ENCODE results near the gene TTLL1.
A peak's percentile ranks its signal among the peaks of the same experiment; 100 is the strongest.
"Not testable (repeated sequence)": the region's sequence is repeated elsewhere in the genome, so short reads cannot be mapped to it uniquely, and the experiment has no call there.

Gene TTLL1

GRCh38 chr22:43104950-43105349 is 15.8 kb upstream of the TTLL1 start:
- H3K4me1 ChIP-seq (ENCODE audit: control insufficient read depth, insufficient read depth, low read length), result not testable (repeated sequence)

GRCh38 chr22:43104056-43104625 is 14.9 kb upstream of the TTLL1 start:
- H3K27me3 ChIP-seq (ENCODE audit: control insufficient read depth, insufficient read depth, low read length); H3K9ac ChIP-seq (ENCODE audit: low read depth, low read length); H3K9me3 ChIP-seq (ENCODE audit: control insufficient read depth, insufficient read depth, low read length); H3K4me1 ChIP-seq (ENCODE audit: control insufficient read depth, insufficient read depth, low read length); H3K4me3 ChIP-seq (ENCODE audit: low read depth, low read length); H3K36me3 ChIP-seq (ENCODE audit: control insufficient read depth, insufficient read depth, low read length): not testable (repeated sequence)

More at GRCh38 chr22:43104950-43105349, 15.8 kb upstream of the TTLL1 start:
- not testable (repeated sequence) for H3K4me3 ChIP-seq (ENCODE audit: low read depth, low read length); H3K36me3 ChIP-seq (ENCODE audit: control insufficient read depth, insufficient read depth, low read length); H3K9ac ChIP-seq (ENCODE audit: low read depth, low read length); H3K27me3 ChIP-seq (ENCODE audit: control insufficient read depth, insufficient read depth, low read length); H3K9me3 ChIP-seq (ENCODE audit: control insufficient read depth, insufficient read depth, low read length)

- Histone ChIP-seq H3K36me3 (ENCODE audit: control insufficient read depth, insufficient read depth, low read length) (no peaks in the 10 kb centered on the region), H3K4me1 (ENCODE audit: control insufficient read depth, insufficient read depth, low read length) (no peaks in the 10 kb centered on the region), H3K9me3 (ENCODE audit: control insufficient read depth, insufficient read depth, low read length) (peaks cover 3% of the 10 kb centered on the region), H3K4me3 (ENCODE audit: low read depth, low read length) (no peak overlapping the region), H3K9ac (ENCODE audit: low read depth, low read length) (no peak overlapping the region), H3K27me3 (ENCODE audit: control insufficient read depth, insufficient read depth, low read length) (no peaks in the 10 kb centered on the region)
Measured at GRCh38 chr22:43101306-43101705, 12.1 kb upstream of the TTLL1 start.

GRCh38 chr22:43100225-43100624 is 11.0 kb upstream of the TTLL1 start:
- no peak overlapping the region for H3K9ac ChIP-seq (ENCODE audit: low read depth, low read length)
- no peak overlapping the region for H3K4me3 ChIP-seq (ENCODE audit: low read depth, low read length)
- H3K36me3 ChIP-seq (ENCODE audit: control insufficient read depth, insufficient read depth, low read length), result no peaks in the 10 kb centered on the region
- no peaks in the 10 kb centered on the region for H3K27me3 ChIP-seq (ENCODE audit: control insufficient read depth, insufficient read depth, low read length)
- H3K4me1 ChIP-seq (ENCODE audit: control insufficient read depth, insufficient read depth, low read length), result no peaks in the 10 kb centered on the region
- H3K9me3 ChIP-seq (ENCODE audit: control insufficient read depth, insufficient read depth, low read length), result peaks cover 3% of the 10 kb centered on the region

- H3K4me3 ChIP-seq (ENCODE audit: low read depth, low read length), result no peak overlapping the region
- H3K9me3 ChIP-seq (ENCODE audit: control insufficient read depth, insufficient read depth, low read length), result peaks cover 3% of the 10 kb centered on the region
- H3K9ac ChIP-seq (ENCODE audit: low read depth, low read length), result no peak overlapping the region
- H3K4me1 ChIP-seq (ENCODE audit: control insufficient read depth, insufficient read depth, low read length), result no peaks in the 10 kb centered on the region
- no peaks in the 10 kb centered on the region for H3K36me3 ChIP-seq (ENCODE audit: control insufficient read depth, insufficient read depth, low read length)
- no peaks in the 10 kb centered on the region for H3K27me3 ChIP-seq (ENCODE audit: control insufficient read depth, insufficient read depth, low read length)
Measured at GRCh38 chr22:43099095-43099494, 9.9 kb upstream of the TTLL1 start.

- peaks cover 3% of the 10 kb centered on the region for H3K9me3 ChIP-seq (ENCODE audit: control insufficient read depth, insufficient read depth, low read length)
- no peaks in the 10 kb centered on the region for H3K36me3 ChIP-seq (ENCODE audit: control insufficient read depth, insufficient read depth, low read length)
- no peaks in the 10 kb centered on the region for H3K4me1 ChIP-seq (ENCODE audit: control insufficient read depth, insufficient read depth, low read length)
- H3K9ac ChIP-seq (ENCODE audit: low read depth, low read length), result no peak overlapping the region
- no peak overlapping the region for H3K4me3 ChIP-seq (ENCODE audit: low read depth, low read length)
- no peaks in the 10 kb centered on the region for H3K27me3 ChIP-seq (ENCODE audit: control insufficient read depth, insufficient read depth, low read length)
Measured at GRCh38 chr22:43098356-43098755, 9.2 kb upstream of the TTLL1 start.

GRCh38 chr22:43096420-43096819 is 7.2 kb upstream of the TTLL1 start:
- no peak overlapping the region for H3K9ac ChIP-seq (ENCODE audit: low read depth, low read length)
- H3K27me3 ChIP-seq (ENCODE audit: control insufficient read depth, insufficient read depth, low read length), result no peaks in the 10 kb centered on the region
- no peaks in the 10 kb centered on the region for H3K36me3 ChIP-seq (ENCODE audit: control insufficient read depth, insufficient read depth, low read length)
- H3K4me3 ChIP-seq (ENCODE audit: low read depth, low read length), result no peak overlapping the region
- H3K4me1 ChIP-seq (ENCODE audit: control insufficient read depth, insufficient read depth, low read length), result no peaks in the 10 kb centered on the region
- peaks cover 3% of the 10 kb centered on the region for H3K9me3 ChIP-seq (ENCODE audit: control insufficient read depth, insufficient read depth, low read length)

GRCh38 chr22:43094551-43094950 is 5.4 kb upstream of the TTLL1 start:
- no peak overlapping the region for H3K9ac ChIP-seq (ENCODE audit: low read depth, low read length)
- no peaks in the 10 kb centered on the region for H3K27me3 ChIP-seq (ENCODE audit: control insufficient read depth, insufficient read depth, low read length)
- no peaks in the 10 kb centered on the region for H3K36me3 ChIP-seq (ENCODE audit: control insufficient read depth, insufficient read depth, low read length)
- H3K4me1 ChIP-seq (ENCODE audit: control insufficient read depth, insufficient read depth, low read length), result no peaks in the 10 kb centered on the region
- no peak overlapping the region for H3K4me3 ChIP-seq (ENCODE audit: low read depth, low read length)
- H3K9me3 ChIP-seq (ENCODE audit: control insufficient read depth, insufficient read depth, low read length), result peaks cover 3% of the 10 kb centered on the region

GRCh38 chr22:43094085-43094484 is 4.9 kb upstream of the TTLL1 start:
- H3K27me3 ChIP-seq (ENCODE audit: control insufficient read depth, insufficient read depth, low read length), result no peaks in the 10 kb centered on the region
- no peak overlapping the region for H3K9ac ChIP-seq (ENCODE audit: low read depth, low read length)
- H3K4me3 ChIP-seq (ENCODE audit: low read depth, low read length), result no peak overlapping the region
- peaks cover 3% of the 10 kb centered on the region for H3K9me3 ChIP-seq (ENCODE audit: control insufficient read depth, insufficient read depth, low read length)
- H3K4me1 ChIP-seq (ENCODE audit: control insufficient read depth, insufficient read depth, low read length), result no peaks in the 10 kb centered on the region
- no peaks in the 10 kb centered on the region for H3K36me3 ChIP-seq (ENCODE audit: control insufficient read depth, insufficient read depth, low read length)

- no peaks in the 10 kb centered on the region for H3K36me3 ChIP-seq (ENCODE audit: control insufficient read depth, insufficient read depth, low read length)
Measured at GRCh38 chr22:43092085-43092484, 2.9 kb upstream of the TTLL1 start.

GRCh38 chr22:43090130-43090789 is 1.1 kb upstream of the TTLL1 start:
- H3K9ac ChIP-seq (ENCODE audit: low read depth, low read length), result no peak overlapping the region
- H3K4me1 ChIP-seq (ENCODE audit: control insufficient read depth, insufficient read depth, low read length), result no peaks in the 10 kb centered on the region
- no peaks in the 10 kb centered on the region for H3K27me3 ChIP-seq (ENCODE audit: control insufficient read depth, insufficient read depth, low read length)
- H3K9me3 ChIP-seq (ENCODE audit: control insufficient read depth, insufficient read depth, low read length), result no peaks in the 10 kb centered on the region
- H3K36me3 ChIP-seq (ENCODE audit: control insufficient read depth, insufficient read depth, low read length), result no peaks in the 10 kb centered on the region
- no peak overlapping the region for H3K4me3 ChIP-seq (ENCODE audit: low read depth, low read length)

More at GRCh38 chr22:43092085-43092484, 2.9 kb upstream of the TTLL1 start:
- Histone ChIP-seq H3K9ac (ENCODE audit: low read depth, low read length) (no peak overlapping the region), H3K4me3 (ENCODE audit: low read depth, low read length) (no peak overlapping the region), H3K4me1 (ENCODE audit: control insufficient read depth, insufficient read depth, low read length) (no peaks in the 10 kb centered on the region), H3K9me3 (ENCODE audit: control insufficient read depth, insufficient read depth, low read length) (peaks cover 3% of the 10 kb centered on the region), H3K27me3 (ENCODE audit: control insufficient read depth, insufficient read depth, low read length) (no peaks in the 10 kb centered on the region)

- H3K36me3 ChIP-seq (ENCODE audit: control insufficient read depth, insufficient read depth, low read length), result no peaks in the 10 kb centered on the region
- no peaks in the 10 kb centered on the region for H3K27me3 ChIP-seq (ENCODE audit: control insufficient read depth, insufficient read depth, low read length)
- H3K9ac ChIP-seq (ENCODE audit: low read depth, low read length), result peak overlapping the region; percentile 56
- H3K4me3 ChIP-seq (ENCODE audit: low read depth, low read length), result peak overlapping the region; percentile 90
- H3K4me1 ChIP-seq (ENCODE audit: control insufficient read depth, insufficient read depth, low read length), result no peaks in the 10 kb centered on the region
- no peaks in the 10 kb centered on the region for H3K9me3 ChIP-seq (ENCODE audit: control insufficient read depth, insufficient read depth, low read length)
Measured at GRCh38 chr22:43088627-43088983, 586 bp downstream of the TTLL1 start.

Measured in iPS-15b (cell line).